Urothelium cell line (cell line): ENCODE measurements around the gene FOLR1.
A peak's percentile ranks its signal among the peaks of the same experiment; 100 is the strongest.
"Not testable (repeated sequence)": the region's sequence is repeated elsewhere in the genome, so short reads cannot be mapped to it uniquely, and the experiment has no call there.

ENCODE experiments used
- DNase-seq: peaks from one replicate; pipeline ENCODE4 v3.0.0; 2011; ENCODE audit warnings: low spot score, mixed read lengths
- FAIRE-seq: peaks from 2 replicates; lab custom pipeline; 2011; peaks lifted over from hg19 to GRCh38; lab: Jason Lieb, UNC

The FOLR1 gene

GRCh38 chr11:72180892-72181552 is 10.9 kb upstream of the FOLR1 start:
- FAIRE-seq: peak; percentile 46
- not testable (repeated sequence) for DNase-seq

GRCh38 chr11:72181553-72181958 is 10.4 kb upstream of the FOLR1 start:
- not testable (repeated sequence) for FAIRE-seq, DNase-seq

- no peak for DNase-seq
Measured at GRCh38 chr11:72188267-72188666, 3.7 kb upstream of the FOLR1 start.

DNA sequence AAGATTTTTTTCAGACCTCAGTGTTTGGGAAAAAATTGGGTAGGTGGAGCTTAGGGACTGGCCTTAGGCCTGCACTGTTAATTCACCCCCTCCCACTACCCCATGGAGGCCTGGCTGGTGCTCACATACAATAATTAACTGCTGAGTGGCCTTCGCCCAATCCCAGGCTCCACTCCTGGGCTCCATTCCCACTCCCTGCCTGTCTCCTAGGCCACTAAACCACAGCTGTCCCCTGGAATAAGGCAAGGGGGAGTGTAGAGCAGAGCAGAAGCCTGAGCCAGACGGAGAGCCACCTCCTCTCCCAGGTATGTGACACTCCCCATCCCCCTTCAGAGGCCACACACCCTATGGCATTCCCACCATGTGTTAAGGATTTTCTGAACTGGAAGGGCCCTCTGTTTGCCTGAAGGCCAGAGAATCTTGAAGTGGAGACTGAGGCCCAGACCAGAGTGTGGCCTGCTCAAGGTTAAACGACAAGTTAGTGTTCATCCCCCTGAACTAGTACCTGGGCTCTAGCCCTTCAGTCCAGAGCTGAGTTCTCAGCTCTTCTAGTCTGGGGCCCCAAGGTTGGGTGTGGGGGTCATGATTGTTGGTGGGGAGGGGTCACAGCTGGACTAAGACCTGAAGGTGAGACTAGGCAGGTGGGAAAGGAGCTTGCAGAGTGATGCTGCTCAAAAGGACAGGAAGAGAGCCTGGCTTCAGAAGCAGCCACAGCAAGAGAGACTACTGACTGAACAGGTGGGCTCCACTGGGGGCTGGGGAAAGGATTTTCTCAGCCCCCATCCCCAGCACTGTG is 2.3 kb upstream of the FOLR1 start:
- no peak for FAIRE-seq
- no peak for DNase-seq

More at GRCh38 chr11:72188267-72188666, 3.7 kb upstream of the FOLR1 start:
- FAIRE-seq: no peak

- DNase-seq (no peak), FAIRE-seq (no peak)
Measured at GRCh38 chr11:72190631-72191071, 1.3 kb upstream of the FOLR1 start.

DNA sequence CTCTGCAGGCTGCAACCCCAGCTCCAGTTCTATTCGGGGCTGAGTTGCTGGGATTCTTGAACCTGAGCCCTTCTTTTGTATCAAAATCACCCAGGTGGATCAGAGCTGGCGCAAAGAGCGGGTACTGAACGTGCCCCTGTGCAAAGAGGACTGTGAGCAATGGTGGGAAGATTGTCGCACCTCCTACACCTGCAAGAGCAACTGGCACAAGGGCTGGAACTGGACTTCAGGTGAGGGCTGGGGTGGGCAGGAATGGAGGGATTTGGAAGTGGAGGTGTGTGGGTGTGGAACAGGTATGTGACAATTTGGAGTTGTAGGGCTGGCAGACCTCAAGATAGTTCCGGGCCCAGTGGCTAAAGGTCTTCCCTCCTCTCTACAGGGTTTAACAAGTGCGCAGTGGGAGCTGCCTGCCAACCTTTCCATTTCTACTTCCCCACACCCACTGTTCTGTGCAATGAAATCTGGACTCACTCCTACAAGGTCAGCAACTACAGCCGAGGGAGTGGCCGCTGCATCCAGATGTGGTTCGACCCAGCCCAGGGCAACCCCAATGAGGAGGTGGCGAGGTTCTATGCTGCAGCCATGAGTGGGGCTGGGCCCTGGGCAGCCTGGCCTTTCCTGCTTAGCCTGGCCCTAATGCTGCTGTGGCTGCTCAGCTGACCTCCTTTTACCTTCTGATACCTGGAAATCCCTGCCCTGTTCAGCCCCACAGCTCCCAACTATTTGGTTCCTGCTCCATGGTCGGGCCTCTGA is 3.8 kb downstream of the FOLR1 start:
- FAIRE-seq (no peak), DNase-seq (no peak)

- DNase-seq: not testable (repeated sequence)
- FAIRE-seq: peak; percentile 100
Measured at GRCh38 chr11:72201445-72201844, 9.5 kb downstream of the FOLR1 start.

GRCh38 chr11:72202571-72202970 is 10.6 kb downstream of the FOLR1 start:
- FAIRE-seq (no peak), DNase-seq (no peak)

DNA sequence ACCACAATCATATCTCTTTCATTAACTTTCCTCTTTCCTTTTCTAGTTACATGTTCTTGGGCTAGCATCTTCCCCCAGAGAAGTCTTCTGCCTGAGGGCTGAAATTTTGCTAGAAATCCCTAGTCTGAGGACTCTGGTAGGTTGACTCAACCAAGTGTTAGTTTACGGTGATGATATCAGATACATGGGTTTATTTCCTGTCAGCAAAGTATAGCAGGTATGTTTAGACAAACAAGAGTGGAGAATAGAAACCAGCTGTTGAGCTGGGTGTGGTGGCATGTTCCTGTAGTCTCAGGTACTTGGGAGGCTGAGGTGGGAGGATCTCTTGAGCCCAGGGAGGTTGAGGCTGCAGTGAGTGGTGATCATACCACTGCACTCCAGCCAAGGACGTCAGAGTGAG is 11.2 kb downstream of the FOLR1 start:
- no peak for DNase-seq
- no peak for FAIRE-seq

GRCh38 chr11:72204886-72205285 is 12.9 kb downstream of the FOLR1 start:
- FAIRE-seq (no peak), DNase-seq (no peak)

DNA sequence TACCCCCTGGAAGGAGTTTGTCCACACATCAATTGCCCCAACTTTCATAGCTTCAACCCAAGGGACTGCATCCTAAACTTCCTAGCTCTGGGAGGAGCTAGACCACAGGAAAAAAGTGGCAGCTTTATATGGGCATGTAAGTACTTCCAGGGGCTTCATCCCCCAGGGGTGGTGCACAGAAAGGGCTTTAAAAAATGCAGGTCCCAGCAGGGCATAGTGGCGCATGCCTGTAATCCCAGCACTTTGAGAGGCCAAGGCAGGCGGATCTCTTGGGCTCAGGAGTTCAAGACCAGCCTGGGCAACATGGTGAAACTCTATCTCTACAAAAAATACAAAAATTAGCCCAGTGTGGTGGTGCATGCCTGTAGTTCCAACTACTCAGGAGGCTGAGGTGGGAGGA is 14.9 kb downstream of the FOLR1 start:
- DNase-seq, FAIRE-seq: not testable (repeated sequence)

GRCh38 chr11:72208281-72208680 is 16.3 kb downstream of the FOLR1 start:
- DNase-seq (no peak), FAIRE-seq (no peak)

- DNase-seq (no peak), FAIRE-seq (peak; percentile 27)
Measured at GRCh38 chr11:72209101-72209500, 17.2 kb downstream of the FOLR1 start.

DNA sequence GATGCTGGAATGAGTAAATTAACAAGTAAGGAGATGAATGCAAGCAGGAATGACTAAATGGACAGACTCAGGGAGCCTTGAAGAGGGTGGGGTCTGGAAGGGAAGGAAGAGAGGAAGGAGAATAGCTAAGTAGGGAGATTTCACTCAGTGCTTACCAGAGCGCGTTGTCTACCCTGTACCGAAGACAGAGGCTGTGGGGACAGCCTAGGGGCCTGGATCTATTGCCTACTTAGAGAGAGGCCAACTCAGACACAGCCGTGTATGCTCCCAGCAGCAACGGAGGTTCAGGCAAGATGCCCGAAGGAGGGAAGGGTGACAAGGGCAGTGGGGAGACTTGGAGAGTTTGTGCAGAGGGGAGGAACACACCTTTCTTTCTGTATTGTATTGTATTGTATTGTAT is 24.7 kb downstream of the FOLR1 start, which contains the start of gene FOLR2:
Gene FOLR2, plus strand, starts transcription at position 157 of the 400 bp plus-strand sequence. CDS start 1,791 bp downstream, outside the sequence.
- DNase-seq (no peak), FAIRE-seq (no peak)

DNA sequence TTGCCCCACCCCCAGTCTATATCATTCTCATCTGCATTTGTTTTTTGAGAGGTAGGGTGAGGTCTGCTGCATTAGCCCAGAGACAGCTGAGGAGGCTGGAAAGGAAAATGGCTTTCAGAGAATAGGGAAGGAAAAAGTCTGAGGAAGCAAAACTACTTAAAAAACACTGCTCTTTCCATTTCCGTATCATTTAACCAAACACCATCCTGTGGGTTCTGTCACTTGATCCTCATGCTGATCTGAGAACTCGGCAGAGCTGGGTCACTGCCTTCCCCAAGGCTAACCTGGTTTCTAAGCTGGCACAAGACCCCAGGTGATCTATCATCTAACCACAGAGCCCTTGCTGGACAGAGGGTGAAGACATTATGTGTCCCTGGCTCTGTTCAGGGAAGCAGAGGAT is 25.9 kb downstream of the FOLR1 start:
- no peak for FAIRE-seq
- DNase-seq: no peak

- no peak for FAIRE-seq
- no peak for DNase-seq
Measured at GRCh38 chr11:72218251-72218745, 26.4 kb downstream of the FOLR1 start.

- FAIRE-seq (no peak), DNase-seq (no peak)
Measured at GRCh38 chr11:72220696-72221363, 28.9 kb downstream of the FOLR1 start.

GRCh38 chr11:72221386-72222075 is 29.6 kb downstream of the FOLR1 start:
- DNase-seq (no peak), FAIRE-seq (no peak)

DNA sequence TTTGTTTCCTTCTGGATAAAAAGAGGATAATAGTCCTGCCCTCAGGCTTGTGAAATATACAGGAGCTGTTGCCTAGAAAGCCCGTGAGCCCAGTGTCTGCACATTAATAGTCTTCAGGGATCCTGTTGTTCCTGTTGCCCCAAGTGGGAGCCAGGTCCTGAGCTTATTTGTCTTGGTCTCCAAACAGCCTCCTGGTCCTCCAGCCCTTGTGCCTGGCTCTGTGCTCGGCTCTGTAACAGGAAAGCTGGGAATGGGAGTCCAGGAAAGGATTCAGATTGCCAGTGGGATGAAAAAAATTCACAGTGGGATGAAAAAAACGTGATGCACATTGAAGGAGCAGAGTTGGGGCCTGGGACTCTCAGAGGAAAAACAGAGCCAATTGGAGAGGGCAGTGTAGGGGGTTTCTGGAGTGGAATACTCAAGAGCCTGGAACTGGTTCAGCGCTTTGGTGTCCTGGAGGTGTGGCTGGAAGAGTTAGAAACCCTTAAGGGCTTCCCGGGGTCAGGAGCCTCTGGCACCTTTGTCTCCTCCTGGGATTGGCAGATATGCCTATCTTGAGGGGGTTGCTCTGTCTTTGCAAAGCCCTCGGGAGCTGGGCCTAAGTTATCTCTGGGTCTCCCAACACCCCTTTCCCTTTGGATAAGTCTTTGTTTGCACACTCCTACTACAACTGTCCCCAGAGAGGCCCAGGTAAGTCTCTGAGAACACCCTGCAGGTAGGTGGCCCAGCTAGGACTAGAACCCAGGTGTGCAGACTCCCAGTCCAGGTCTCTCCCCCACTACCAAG is 30.4 kb downstream of the FOLR1 start:
- FAIRE-seq (no peak), DNase-seq (no peak)
